Activated CD8-positive, alpha-beta memory T cell treated with anti-CD3 and anti-CD28 coated beads, Interleukin-2, amount 10 ng/mL, durations not matched to agents 7 days and 5 days (primary cell): ENCODE measurements around the gene FRMD4A. TPM values are rescaled to one million over a fixed set of nuclear protein-coding genes. Genes with fewer than 3 reads are reported as not detected.
"Not testable (repeated sequence)": the region's sequence is repeated elsewhere in the genome, so short reads cannot be mapped to it uniquely, and the experiment has no call there.

Source experiments
- ATAC-seq: fragments of 150-1000 bp; cut with Tn5 transposase; one replicate; pipeline ENCODE4 v1.10.0; 2021; ENCODE audit warnings: moderate library complexity
- CTCF ChIA-PET: fragments of 350-600 bp; sonication (Branson Sonifier 250); formaldehyde crosslinking; loops from one replicate; lab custom pipeline; 2021; ENCODE audit warnings: antibody characterized with exemption; lab: Charles Lee
- DNase-seq: peaks from one replicate; pipeline ENCODE4 v3.0.0-alpha.2; 2020
- H3K27ac Mint-ChIP-seq: one replicate; pipeline ENCODE4 v1.8.0; 2021; ENCODE audit warnings: mild to moderate bottlenecking, mixed read lengths
- H3K27me3 Mint-ChIP-seq: one replicate; pipeline ENCODE4 v1.8.0; 2021; ENCODE audit warnings: mixed read lengths
- H3K36me3 Mint-ChIP-seq: one replicate; pipeline ENCODE4 v1.8.0; 2021; ENCODE audit warnings: mild to moderate bottlenecking, mixed read lengths
- H3K4me1 Mint-ChIP-seq: one replicate; pipeline ENCODE4 v1.8.0; 2021; ENCODE audit warnings: mixed read lengths
- H3K4me3 Mint-ChIP-seq: one replicate; pipeline ENCODE4 v1.8.0; 2021; ENCODE audit warnings: mild to moderate bottlenecking, moderate library complexity, mixed read lengths
- H3K9me3 Mint-ChIP-seq: one replicate; pipeline ENCODE4 v1.8.0; 2022; ENCODE audit warnings: low read depth, mixed read lengths
- total RNA-seq, 2 experiments: library from RNA; stranded (reverse); gene quantifications; one replicate each; pipeline ENCODE4 v1.2.3, GENCODE V29; 2021

FRMD4A gene
- total RNA-seq, 2 experiments from 2014 or later, result 0.09 to 1.2 TPM

- no peaks in the 10 kb centered on the region for H3K27me3 Mint-ChIP-seq
- H3K9me3 Mint-ChIP-seq, result no peaks in the 10 kb centered on the region
- no peak overlapping the region for H3K27ac Mint-ChIP-seq
- CTCF ChIA-PET, result interaction anchor here (0.8 to 1.7 kb wide), 5 partner anchors 99 to 412 kb away, joined by 3 to 6 read pairs (median 3); partner anchors contain the start of gene PRPF18
- H3K4me3 Mint-ChIP-seq, result no peak overlapping the region
- DNase-seq (no peak), ATAC-seq (no peak)
- peaks cover 34% of the 10 kb centered on the region for H3K4me1 Mint-ChIP-seq
- no peaks in the 10 kb centered on the region for H3K36me3 Mint-ChIP-seq
These were observed 546.7 kb downstream of the FRMD4A start for GRCh38 chr10:13784067-13784466.

GRCh38 chr10:13779748-13780147, 551.0 kb downstream of the FRMD4A start:
- Mint-ChIP-seq H3K9me3 (no peaks in the 10 kb centered on the region), H3K27me3 (peaks cover 13% of the 10 kb centered on the region), H3K4me1 (peaks cover 4% of the 10 kb centered on the region), H3K36me3 (no peaks in the 10 kb centered on the region), H3K4me3 (no peak overlapping the region), H3K27ac (no peak overlapping the region)
- CTCF ChIA-PET, result interaction anchor here (1.5 kb wide), 1 partner anchor 120 kb away, joined by 3 read pairs; no protein-coding TSS in a partner anchor
- ATAC-seq (no peak), DNase-seq (no peak)

GRCh38 chr10:13778693-13778960, 552.1 kb downstream of the FRMD4A start:
- H3K4me3 Mint-ChIP-seq, H3K27ac Mint-ChIP-seq, CTCF ChIA-PET, DNase-seq, H3K36me3 Mint-ChIP-seq, H3K4me1 Mint-ChIP-seq, H3K9me3 Mint-ChIP-seq, ATAC-seq: not testable (repeated sequence)
- peaks cover 20% of the 10 kb centered on the region for H3K27me3 Mint-ChIP-seq

- CTCF ChIA-PET, result interaction anchor here (0.6 to 3.9 kb wide), 6 partner anchors 15 to 405 kb away, joined by 3 to 24 read pairs (median 4); no protein-coding TSS in a partner anchor
- peaks cover 26% of the 10 kb centered on the region for H3K27me3 Mint-ChIP-seq
- no peaks in the 10 kb centered on the region for H3K9me3 Mint-ChIP-seq
- no peak overlapping the region for H3K4me3 Mint-ChIP-seq
- DNase-seq, result no peak
- no peak overlapping the region for H3K27ac Mint-ChIP-seq
- H3K36me3 Mint-ChIP-seq, result no peaks in the 10 kb centered on the region
- no peaks in the 10 kb centered on the region for H3K4me1 Mint-ChIP-seq
- no peak for ATAC-seq
These were observed 553.8 kb downstream of the FRMD4A start for GRCh38 chr10:13776861-13777311.

GRCh38 chr10:13775786-13776775, 554.6 kb downstream of the FRMD4A start:
- ATAC-seq (no peak), DNase-seq (no peak)
- Mint-ChIP-seq H3K9me3 (no peaks in the 10 kb centered on the region), H3K4me3 (no peak overlapping the region), H3K27me3 (peaks cover 26% of the 10 kb centered on the region), H3K27ac (no peak overlapping the region), H3K4me1 (no peaks in the 10 kb centered on the region), H3K36me3 (no peaks in the 10 kb centered on the region)
- CTCF ChIA-PET, result interaction anchor here (0.6 to 3.9 kb wide), 5 partner anchors 48 to 404 kb away, joined by 3 to 24 read pairs (median 3); no protein-coding TSS in a partner anchor

GRCh38 chr10:13774303-13774893, 556.3 kb downstream of the FRMD4A start:
- CTCF ChIA-PET, result interaction anchor here (3.9 kb wide), 1 partner anchor 114 kb away, joined by 24 read pairs; no protein-coding TSS in a partner anchor
- Mint-ChIP-seq H3K4me3 (no peak overlapping the region), H3K9me3 (no peaks in the 10 kb centered on the region), H3K4me1 (no peaks in the 10 kb centered on the region), H3K27me3 (peaks cover 26% of the 10 kb centered on the region), H3K27ac (no peak overlapping the region), H3K36me3 (no peaks in the 10 kb centered on the region)
- ATAC-seq, result no peak
- no peak for DNase-seq

- CTCF ChIA-PET, result interaction anchor here (1.7 kb wide), 1 partner anchor 114 kb away, joined by 8 read pairs; no protein-coding TSS in a partner anchor
- DNase-seq (no peak), ATAC-seq (no peak)
- H3K4me1 Mint-ChIP-seq, result no peaks in the 10 kb centered on the region
- no peak overlapping the region for H3K27ac Mint-ChIP-seq
- no peak overlapping the region for H3K4me3 Mint-ChIP-seq
- no peaks in the 10 kb centered on the region for H3K9me3 Mint-ChIP-seq
- H3K27me3 Mint-ChIP-seq, result peaks cover 26% of the 10 kb centered on the region
- H3K36me3 Mint-ChIP-seq, result no peaks in the 10 kb centered on the region
These were observed 557.1 kb downstream of the FRMD4A start for GRCh38 chr10:13773496-13774170.

- Mint-ChIP-seq H3K4me1 (no peaks in the 10 kb centered on the region), H3K9me3 (no peaks in the 10 kb centered on the region), H3K27me3 (peaks cover 26% of the 10 kb centered on the region), H3K36me3 (no peaks in the 10 kb centered on the region), H3K27ac (no peak overlapping the region), H3K4me3 (no peak overlapping the region)
- ATAC-seq, result no peak
- no peak for DNase-seq
- CTCF ChIA-PET, result interaction anchor here (1.7 kb wide), 1 partner anchor 113 kb away, joined by 8 read pairs; no protein-coding TSS in a partner anchor
These were observed 557.7 kb downstream of the FRMD4A start for GRCh38 chr10:13773043-13773442.

- Mint-ChIP-seq H3K36me3 (no peaks in the 10 kb centered on the region), H3K27me3 (peaks cover 30% of the 10 kb centered on the region), H3K4me3 (no peak overlapping the region), H3K4me1 (no peaks in the 10 kb centered on the region), H3K27ac (no peak overlapping the region), H3K9me3 (no peaks in the 10 kb centered on the region)
- CTCF ChIA-PET, result interaction anchor here (1.7 kb wide), 1 partner anchor 112 kb away, joined by 8 read pairs; no protein-coding TSS in a partner anchor
- ATAC-seq (no peak), DNase-seq (no peak)
These were observed 558.7 kb downstream of the FRMD4A start for GRCh38 chr10:13771992-13772391.

- H3K4me1 Mint-ChIP-seq, result no peaks in the 10 kb centered on the region
- CTCF ChIA-PET, result interaction anchor here (0.8 kb wide), 1 partner anchor 111 kb away, joined by 4 read pairs; no protein-coding TSS in a partner anchor
- no peaks in the 10 kb centered on the region for H3K9me3 Mint-ChIP-seq
These were observed 559.8 kb downstream of the FRMD4A start for GRCh38 chr10:13770760-13771493.

GRCh38 chr10:13769946-13770345, 560.8 kb downstream of the FRMD4A start:
- Mint-ChIP-seq H3K27ac (no peak overlapping the region), H3K4me1 (no peaks in the 10 kb centered on the region), H3K27me3 (peaks cover 30% of the 10 kb centered on the region), H3K9me3 (no peaks in the 10 kb centered on the region), H3K36me3 (no peaks in the 10 kb centered on the region), H3K4me3 (no peak overlapping the region)
- no peak for DNase-seq
- CTCF ChIA-PET, result interaction anchor here (0.8 kb wide), 1 partner anchor 110 kb away, joined by 4 read pairs; no protein-coding TSS in a partner anchor
- ATAC-seq, result no peak

More at GRCh38 chr10:13770760-13771493, 559.8 kb downstream of the FRMD4A start:
- Mint-ChIP-seq H3K4me3 (no peak overlapping the region), H3K27me3 (peaks cover 33% of the 10 kb centered on the region), H3K36me3 (no peaks in the 10 kb centered on the region), H3K27ac (no peak overlapping the region)
- ATAC-seq (no peak), DNase-seq (no peak)

GRCh38 chr10:13767676-13768178, 563.0 kb downstream of the FRMD4A start:
- Mint-ChIP-seq H3K4me3 (no peak overlapping the region), H3K4me1 (no peaks in the 10 kb centered on the region), H3K36me3 (no peaks in the 10 kb centered on the region), H3K9me3 (no peaks in the 10 kb centered on the region), H3K27me3 (peaks cover 15% of the 10 kb centered on the region), H3K27ac (no peak overlapping the region)
- CTCF ChIA-PET, result no interaction called here
- ATAC-seq (no peak), DNase-seq (no peak)
